HG03095 (cell line): Measurements from ENCODE around the gene FXYD5.
"Not testable (repeated sequence)": the region's sequence is repeated elsewhere in the genome, so short reads cannot be mapped to it uniquely, and the experiment has no call there.

Source experiments
- ATAC-seq: cut with Tn5 transposase; IDR thresholded peaks from one replicate; pipeline ENCODE4 v1.9.1; 2021; ENCODE audit warnings: moderate library complexity; ENCODE audit not compliant: unreplicated experiment

Gene FXYD5

DNA sequence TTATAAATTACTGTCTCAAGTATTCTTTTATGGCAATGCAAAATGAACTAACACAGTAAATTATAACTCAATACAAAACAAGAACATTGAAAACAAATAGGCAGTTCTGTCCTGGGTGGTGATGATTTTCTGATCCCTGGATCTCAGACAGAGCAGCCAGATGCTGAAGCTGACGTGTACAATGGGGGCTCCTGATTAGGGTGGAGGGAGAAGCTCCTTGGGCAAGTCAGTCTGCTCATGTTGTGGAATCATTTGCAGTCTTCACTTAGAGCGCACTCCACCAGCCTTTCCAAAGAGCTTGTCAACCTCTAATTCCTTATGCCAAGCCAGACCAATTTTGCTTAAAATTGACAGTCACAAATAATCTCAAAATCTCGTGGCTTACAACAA is 21.6 kb downstream of the FXYD5 start:
- ATAC-seq: no peak

DNA sequence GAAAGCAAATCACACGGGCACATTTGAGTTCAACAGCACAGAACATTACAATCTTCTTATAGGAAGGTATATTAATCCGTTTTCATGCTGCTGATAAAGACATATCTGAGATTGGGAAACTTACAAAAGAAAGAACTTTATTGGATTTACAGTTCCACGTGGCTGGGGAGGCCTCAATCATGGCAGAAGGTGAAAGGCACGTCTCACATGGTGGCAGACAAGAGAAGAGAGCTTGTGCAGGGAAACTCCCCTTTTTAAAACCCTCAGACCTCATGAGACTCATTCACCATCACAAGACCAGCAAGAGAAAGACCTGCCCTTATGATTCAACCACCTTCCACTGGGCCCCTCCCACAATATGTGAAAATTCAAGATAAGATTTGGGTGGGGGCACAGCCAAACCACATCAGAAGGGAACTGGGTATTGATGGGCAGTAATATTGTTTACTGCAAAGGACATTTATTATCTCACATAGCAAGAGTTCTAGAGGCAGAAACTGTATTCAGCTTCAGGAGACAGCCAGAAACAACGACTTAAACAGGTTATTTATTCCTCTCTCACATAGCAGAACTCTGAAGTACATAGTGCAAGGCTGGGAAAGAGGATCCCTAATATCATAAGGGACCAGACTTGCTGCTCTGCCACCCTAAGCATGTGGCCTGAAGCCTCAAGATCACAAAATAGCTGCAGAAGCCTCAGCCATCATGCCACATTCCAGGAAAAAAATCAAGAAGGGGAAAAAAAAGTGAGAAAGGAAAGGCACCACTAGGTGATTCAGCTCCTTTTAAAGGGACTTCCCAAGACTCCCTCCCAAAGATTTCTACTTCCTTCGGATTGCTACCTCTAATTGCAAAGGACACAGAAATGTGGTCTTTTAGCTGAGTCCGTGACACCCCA is 23.1 kb downstream of the FXYD5 start:
- no peak for ATAC-seq

DNA sequence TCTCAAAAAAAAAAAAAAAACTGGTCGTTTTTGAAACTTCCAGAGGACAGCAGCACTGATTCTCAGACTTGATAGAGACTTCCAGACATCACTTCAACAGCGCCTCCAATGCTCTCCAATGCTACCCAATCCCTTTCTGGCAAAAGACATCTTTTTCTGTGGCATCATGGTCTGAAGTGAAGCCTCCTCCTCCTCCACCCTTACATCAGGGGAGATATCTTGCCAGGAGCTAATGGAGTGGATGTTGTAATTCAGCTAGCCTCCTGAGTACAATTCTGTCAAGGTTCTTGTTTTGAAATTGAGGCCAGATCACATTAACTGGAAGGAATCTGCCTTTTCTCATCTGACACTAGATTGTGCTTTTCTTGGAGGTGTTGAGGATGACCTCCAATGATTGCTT is 24.2 kb downstream of the FXYD5 start:
- no peak for ATAC-seq

DNA sequence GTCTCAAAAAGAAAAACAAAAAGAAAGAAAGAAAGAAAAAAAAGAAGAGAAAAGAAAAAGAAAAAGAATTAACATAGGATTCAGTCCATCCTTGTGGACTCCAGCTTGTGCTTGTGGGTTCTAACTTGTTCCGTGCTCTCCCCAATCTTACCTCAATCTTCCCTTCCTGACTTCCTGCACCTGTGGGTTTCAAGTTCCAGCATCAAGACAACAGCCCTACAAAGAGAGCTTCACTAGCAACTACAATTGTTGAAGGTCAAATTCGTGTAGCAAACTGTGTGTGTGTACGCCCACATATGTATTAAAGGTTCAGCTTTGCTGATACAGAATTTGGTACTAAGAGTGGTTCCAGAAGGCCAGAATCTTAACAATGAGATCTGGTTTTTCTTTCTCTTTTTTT is 25.3 kb downstream of the FXYD5 start:
- no peak for ATAC-seq

DNA sequence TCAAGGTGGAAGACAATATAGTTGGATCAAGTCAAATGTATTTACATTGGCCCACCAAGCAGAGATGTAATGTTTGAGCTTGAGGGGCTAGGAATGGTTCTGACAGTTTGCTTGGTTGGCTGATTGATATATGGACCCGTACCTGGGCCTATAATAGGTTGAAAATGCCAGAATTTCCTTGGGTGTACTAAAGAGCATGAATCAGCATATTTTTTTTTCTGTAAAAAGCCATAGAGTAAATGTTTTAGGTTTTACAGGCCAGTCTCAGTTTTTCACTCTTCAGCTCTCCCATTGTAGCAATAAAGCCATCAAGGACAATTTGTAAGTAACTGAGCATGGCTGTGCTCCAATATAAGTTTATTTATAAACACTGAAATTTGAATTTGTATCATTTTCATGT is 26.9 kb downstream of the FXYD5 start:
- ATAC-seq: no peak

DNA sequence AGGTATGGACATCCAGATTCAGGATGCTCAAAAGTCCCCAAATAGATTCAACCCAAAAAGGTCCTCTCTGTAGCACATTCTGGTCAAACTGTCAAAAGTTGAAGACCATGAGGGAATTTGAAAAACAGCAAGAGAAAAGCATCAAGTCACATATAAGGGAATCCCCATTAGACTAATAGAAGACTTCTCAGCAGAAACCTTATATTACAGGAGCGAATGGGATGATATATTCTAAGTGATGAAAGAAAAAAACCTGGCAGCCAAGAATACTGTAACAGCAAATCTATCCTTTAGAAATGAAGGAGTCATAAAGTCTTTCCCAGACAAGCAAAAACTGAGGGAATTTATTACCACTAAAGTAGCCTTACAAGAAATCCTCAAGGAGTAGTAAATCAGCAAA is 29.7 kb downstream of the FXYD5 start:
- ATAC-seq: no peak

DNA sequence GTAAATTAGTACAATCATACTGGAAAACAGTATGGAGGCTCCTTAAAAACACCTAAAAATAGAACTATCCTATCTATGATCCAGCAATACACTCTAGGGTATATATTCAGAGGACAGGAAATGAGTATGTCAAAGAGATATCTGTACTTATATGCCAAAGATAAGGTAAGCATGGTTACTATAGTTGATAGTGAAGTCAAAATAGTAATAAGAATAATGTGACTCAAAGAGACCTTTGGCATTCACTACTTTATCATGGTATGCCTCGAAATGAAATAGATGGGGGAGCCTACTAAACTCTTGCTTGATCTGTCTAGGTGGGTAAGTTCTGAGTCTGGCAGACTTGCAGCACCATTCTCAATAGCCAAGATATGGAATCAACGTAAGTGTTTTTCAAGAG is 30.3 kb downstream of the FXYD5 start:
- no peak for ATAC-seq

DNA sequence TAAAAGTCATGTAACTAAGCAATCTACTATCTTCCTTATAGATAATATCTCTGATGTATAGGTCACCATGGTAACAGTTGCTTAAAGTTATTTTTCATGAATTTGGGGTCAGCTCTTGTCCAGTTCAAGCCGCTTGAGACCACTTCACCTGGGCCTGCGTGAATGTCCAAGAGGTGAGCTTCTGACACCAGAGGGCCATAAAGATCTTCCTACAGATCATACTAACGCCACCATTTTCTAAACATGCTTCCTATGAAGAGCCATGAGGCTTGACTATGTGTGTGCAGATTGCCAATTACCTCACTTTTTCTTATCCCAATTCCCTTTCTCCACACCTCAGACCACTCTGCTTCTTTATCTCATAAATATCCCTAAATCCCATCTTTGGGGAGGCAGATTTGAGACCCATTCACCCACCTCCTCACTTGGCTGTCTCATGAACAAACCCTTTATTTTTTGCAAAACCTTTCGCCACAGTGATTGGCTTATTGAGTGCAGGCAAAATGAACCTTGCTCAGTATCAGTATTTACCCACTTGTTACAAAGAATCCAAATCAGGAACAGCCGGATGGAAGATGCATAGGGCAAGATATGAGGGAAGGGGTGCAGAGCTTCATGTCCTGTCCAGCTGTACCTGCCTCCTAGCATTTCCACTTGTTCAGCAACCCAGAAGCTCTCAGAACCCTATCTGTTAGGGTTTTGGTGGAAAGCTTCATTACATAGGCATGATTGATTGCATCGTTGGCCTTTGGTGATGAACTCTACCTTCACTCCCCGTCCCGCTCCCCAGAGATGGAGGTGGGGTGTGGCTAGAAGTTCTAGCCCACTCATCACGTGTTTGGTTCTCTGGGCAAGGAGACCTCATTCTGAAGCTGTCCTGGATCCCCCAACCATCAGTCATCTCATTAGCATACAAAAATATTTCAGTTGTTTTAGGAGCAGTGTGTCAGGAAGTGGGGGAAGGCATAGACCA is 39.8 kb downstream of the FXYD5 start:
- no peak for ATAC-seq

DNA sequence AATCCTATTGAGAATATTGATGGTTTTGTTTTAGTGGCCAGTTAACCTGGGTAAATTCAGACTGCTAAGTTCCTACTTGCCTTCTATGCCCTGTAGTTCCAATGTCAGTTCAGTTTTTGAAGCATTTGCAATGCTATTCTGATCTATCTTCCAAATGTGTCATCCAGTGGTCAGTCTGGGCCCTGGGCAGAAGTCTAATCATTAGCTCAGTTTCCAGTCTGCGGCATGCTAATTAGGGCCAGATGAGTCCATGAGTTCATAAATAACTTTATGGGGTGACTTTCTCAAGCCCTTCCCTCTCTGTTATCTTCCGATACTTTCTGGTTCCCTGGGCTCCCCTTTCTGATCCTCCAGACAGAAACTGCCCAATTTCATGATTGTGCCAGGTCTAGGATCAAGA is 41.3 kb downstream of the FXYD5 start:
- ATAC-seq: no peak

DNA sequence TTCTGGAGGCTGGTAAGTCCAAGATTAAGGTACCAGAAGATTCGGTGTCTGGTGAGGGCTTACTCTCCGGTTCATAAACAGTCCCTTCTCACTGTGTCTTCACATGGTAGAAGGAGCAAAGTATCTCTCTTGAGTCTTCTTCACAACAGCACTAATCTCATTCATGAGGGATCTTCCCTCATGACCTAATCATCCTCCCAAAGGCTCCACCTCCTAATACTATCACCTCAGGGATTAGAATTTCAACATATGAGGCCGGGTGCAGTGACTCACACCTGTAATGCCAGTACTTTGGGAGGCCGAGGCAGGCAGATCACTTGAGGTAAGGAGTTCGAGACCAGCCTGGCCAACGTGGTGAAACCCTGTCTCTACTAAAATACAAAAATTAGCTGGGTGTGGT is 42.3 kb downstream of the FXYD5 start:
- ATAC-seq: not testable (repeated sequence)

DNA sequence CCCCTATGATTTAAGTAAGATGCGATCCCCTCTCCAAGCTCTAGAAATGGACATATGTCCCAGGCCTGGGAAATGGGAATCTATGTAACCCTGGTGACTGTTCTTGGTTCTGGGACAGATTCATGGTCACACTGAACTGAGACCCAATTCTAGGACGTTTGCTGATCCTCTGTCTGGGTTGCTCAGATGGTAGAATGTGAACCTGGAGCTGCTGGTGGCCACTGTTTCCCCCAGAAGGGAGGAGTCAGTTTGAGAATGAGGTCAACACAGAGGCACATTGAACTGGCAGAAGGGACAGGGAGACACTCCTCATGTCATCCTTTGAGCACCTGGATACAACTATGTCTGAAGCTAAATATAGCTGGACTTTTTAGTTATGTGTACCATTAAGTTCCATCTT is 44.9 kb downstream of the FXYD5 start:
- no peak for ATAC-seq

DNA sequence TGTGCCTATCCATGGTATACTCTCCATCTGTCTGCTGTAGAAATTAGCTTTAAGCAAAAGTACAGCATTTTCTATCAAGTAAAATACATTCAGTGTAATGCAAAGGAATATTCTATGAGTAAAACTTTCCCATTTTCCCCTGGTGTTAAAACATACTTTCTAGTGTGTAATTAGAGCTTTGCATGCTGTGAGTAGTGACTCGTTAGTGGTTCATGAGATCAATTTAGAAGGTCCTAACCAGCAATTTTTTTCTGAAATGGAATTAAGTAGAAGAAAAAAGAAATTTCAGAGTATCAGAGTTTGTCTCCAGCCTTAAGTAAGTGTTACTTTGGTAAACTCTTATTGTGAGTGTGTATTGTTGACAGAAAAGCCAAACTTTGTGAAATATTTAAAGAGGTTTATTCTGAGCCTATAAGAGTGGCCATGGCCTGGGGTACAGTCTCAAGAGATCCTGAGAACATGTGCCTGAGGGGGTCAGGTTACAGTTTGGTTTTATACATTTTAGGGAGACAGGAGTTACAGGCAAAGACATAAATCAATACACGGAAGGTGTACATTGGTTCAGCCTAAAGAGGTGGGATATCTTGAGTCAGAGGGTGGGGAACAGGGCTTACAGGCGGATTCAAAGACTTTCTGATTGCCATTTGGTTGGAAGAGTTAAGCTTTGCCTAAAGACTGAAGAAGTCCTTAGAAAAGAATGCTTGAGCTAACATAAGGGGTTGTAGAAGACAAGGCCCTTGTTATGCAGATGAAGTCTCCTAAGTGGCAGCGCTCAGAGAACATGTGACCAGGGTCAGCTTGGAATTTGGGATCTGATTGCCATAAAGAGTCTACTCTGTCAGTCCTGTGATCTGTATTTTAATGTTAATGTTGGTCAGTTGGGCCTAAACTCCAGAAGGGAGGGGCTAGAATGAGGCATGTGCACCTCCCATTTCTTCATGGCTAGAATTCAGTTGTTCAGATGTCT is 48.5 kb downstream of the FXYD5 start:
- ATAC-seq: no peak

DNA sequence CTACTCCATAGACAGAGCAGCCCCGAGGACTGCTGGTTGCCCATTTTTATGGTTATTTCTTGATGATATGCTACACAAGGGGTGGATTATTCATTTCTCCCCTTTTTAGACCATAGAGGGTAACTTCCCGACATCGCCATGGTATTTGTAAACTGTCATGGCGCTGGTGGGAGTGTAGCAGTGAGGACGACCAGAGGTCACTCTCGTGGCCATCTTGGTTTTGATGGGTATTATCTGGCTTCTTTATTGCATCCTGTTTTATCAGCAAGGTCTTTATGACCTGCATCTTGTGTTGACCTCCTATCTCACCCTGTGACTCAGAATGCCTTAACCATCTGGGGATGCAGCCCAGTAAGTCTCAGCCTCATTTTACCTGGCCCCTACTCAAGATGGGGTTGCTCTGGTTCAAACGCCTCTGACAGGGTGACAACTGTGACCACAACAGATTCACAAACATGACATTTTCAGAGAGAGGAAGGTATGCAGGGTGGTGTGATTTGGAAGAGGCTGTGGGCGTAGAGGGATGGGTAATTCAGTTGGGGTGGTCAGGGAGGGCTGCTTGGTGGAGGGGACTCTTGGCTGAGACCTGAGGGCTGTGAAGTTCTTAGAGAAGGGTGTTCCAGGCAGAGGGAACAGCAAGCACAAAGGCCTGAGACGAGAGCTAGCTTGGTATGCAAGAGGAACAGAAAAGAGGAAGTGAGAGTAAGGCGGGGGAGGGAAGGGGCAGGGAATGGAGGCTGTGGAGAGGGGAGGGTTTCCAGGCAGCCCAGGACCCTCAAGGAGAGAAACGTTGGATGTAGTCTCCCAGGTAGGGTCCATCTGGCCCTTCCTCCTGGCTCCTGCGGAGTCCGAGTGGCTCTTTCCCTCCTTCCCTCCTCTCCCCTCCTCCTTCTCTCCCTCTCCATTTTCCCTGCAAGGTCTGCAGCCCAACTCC is 50.5 kb downstream of the FXYD5 start:
- peak; percentile 72 for ATAC-seq

DNA sequence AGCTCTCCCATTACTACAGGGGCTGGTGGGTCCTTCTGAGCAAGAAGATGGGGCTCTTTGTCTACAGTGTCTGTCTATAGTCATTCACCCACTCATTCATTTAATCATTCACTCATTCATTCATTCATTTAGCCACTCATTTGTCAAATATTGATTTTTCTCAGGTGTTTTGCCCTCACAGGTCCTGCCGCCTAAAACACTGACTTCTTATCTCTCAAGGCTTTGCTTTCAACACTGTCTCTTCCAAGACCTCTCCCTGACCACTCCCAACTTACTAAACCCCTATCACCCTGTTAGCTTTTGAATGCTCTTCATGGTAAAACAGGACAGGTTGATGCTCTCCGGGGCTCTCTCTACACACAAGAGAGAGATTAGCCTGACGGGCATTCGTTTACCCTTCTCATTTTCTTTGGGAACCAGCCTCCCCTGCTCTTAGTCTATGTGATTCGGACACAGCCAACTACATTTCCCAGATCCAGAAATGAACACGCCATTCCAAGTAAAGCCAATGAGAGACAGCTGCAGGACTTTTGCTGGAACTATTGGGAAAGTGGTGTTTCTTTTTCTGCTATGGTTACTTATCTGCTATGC is 51.3 kb downstream of the FXYD5 start:
- ATAC-seq: peak; percentile 22

DNA sequence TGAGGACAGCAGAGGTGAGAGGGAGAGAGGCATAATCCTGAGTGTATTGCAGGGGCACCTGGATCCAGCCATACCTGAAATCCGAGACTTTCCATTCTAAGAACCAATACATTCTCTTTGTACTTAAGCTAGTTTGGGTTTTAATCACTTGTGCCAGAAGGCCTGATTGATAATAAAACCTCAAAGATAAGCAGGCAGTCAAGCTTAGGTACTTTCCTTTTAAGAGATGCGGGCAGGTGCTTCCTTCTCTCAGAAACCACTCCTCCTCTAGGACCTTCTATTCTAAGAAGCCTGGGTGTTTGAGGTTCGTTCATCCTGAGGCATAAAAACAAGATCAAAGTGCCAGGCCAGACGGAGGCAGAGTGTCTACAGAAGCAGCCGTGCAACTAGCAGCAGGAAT is 51.8 kb downstream of the FXYD5 start:
- ATAC-seq: no peak

DNA sequence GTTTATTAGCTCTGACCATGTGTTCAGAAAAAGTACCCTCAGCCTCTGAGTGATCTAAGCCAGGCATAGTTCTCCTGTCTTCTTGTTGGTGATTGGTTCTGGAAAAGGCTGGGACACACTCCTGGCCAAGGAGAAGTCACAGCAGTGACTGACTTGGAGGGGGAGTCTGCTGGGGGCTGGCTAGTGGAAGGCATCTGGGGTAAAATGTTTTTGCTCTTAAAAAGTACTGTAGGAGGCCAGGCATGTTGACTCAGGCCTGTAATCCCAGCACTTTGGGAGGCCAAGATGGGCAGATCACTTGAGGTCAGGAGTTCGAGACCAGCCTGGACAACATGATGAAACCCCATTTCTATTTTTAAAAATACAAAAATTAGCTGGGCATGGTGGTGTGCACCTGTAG is 52.3 kb downstream of the FXYD5 start:
- no peak for ATAC-seq

DNA sequence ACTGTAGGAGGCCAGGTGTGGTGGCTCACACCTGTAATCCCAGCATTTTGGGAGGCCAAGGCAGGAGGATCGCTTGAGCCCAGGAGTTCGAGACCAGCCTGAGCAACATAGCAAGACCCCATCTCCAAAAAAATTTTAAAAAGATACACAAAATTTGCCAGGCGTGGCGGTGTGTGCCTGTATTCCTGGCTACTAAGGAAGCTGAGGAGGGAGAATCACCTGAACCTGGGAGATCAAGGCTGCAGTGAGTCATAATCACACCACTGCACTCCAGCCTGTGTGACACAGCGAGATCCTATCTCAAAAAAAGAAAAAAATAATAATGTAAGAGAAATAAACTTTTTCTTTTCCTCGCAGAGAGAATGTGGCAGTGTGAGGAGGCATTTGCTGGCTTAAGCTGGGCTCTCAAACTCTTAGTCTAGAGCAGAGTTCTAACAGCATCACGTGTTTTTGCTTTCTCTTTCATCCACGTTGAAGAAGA is 52.9 kb downstream of the FXYD5 start:
- ATAC-seq: no peak

DNA sequence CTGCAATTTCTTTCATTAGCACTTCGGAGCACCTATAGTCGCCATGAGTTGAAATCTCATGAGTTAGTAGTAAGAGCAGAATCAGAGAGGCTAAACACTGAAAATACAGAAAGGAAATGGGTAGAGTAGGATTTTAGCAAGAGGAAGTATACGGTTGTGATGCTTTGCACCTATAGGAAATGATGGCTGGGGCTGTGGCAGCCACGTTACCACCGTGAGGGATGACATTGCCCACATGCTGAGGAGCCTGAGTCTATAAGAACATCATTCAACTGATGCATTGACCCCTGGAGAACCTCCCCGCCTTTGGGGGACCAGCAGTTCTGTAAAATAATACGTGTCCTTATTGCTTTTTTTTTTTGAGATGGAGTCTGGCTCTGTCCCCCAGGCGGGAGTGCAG is 53.6 kb downstream of the FXYD5 start:
- ATAC-seq: no peak

DNA sequence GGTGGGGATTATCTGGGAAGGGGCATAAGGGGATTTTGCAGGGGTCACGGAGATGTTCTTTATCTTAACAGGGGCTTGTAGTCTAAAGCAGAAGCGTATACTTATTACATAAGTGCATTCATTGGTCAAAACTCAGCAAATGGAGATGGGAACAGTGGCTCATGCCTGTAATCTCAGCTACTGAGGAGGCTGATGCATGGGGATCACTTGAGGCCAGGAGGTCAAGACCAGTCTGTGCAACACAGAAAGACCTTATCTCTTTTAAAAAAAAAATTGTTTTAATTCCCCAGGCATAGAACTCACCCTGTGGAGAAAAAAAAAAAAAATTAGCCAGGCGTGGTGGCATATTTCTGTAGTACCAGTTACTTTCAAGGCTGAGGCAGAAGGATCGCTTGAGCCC is 55.1 kb downstream of the FXYD5 start:
- no peak for ATAC-seq
